ENCODE results near the gene ZNF43. TPM values are rescaled to one million over a fixed set of nuclear protein-coding genes. Genes with fewer than 3 reads are reported as not detected.
A peak's percentile ranks its signal among the peaks of the same experiment; 100 is the strongest.
"Not testable (repeated sequence)": the region's sequence is repeated elsewhere in the genome, so short reads cannot be mapped to it uniquely, and the experiment has no call there.

The ZNF43 gene
- total RNA-seq = 54.2 to 57.3 TPM (median 55.8 TPM) in 3 replicates

DNA sequence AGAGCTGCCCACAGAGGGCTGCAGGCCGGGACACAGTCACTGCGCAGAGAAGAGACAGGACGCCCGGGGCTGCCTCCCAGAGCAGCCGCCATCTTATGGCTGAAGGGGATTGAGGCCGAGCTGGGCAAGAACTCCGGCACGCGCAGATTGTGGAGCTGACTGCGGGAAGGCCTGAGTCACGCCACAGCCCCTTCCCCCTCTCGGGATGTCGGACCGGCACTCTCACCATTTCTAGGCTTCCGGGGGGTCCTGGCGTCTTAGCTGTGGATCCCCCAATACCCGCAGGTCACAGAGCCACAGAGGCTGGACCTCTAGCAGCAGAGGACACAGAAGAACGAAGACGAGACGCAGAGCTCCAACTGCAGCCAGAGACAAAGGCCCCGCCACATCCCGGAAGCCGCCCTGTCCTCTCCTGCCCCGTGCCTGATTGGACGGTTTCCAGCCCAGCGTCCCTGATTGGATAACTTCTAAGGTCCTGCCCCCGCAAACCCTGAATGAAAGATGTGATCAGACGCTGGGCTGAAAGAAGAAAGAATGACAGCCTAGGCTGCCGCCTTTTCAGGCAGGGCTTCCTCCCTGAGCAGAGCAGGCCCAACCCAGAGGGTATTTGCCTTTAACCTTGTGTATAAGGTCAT lies at the start of gene ZNF43:
TSS of gene ZNF43 (minus strand) at position 373 of the 635 bp plus-strand sequence. CDS start at position 229, 144 bp downstream.
- H3K4me3 Mint-ChIP-seq = peak within 1 kb of the TSS; percentile 99
- peak; percentile 82 to 91 for DNase-seq (ENCODE audit: low spot score in 2 of 2, unreplicated experiment in 2 of 2)
- TF ChIP-seq, protein P1, sequence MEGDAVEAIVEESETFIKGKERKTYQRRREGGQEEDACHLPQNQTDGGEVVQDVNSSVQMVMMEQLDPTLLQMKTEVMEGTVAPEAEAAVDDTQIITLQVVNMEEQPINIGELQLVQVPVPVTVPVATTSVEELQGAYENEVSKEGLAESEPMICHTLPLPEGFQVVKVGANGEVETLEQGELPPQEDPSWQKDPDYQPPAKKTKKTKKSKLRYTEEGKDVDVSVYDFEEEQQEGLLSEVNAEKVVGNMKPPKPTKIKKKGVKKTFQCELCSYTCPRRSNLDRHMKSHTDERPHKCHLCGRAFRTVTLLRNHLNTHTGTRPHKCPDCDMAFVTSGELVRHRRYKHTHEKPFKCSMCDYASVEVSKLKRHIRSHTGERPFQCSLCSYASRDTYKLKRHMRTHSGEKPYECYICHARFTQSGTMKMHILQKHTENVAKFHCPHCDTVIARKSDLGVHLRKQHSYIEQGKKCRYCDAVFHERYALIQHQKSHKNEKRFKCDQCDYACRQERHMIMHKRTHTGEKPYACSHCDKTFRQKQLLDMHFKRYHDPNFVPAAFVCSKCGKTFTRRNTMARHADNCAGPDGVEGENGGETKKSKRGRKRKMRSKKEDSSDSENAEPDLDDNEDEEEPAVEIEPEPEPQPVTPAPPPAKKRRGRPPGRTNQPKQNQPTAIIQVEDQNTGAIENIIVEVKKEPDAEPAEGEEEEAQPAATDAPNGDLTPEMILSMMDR (IDR thresholded peaks at IDR 0.05; ENCODE audit: unreplicated experiment) = no peak
- H3K4me1 Mint-ChIP-seq = peaks cover 7% of the 10 kb centered on the region
- H3K9me3 Mint-ChIP-seq = peaks cover 9% of the 10 kb centered on the region
- peak within 1 kb of the TSS; percentile 100 for H3K27ac Mint-ChIP-seq
- H3K27me3 Mint-ChIP-seq (ENCODE audit: low read depth) = no peaks in the 10 kb centered on the region
- H3K36me3 Mint-ChIP-seq = peaks cover 40% of the 10 kb centered on the region

DNA sequence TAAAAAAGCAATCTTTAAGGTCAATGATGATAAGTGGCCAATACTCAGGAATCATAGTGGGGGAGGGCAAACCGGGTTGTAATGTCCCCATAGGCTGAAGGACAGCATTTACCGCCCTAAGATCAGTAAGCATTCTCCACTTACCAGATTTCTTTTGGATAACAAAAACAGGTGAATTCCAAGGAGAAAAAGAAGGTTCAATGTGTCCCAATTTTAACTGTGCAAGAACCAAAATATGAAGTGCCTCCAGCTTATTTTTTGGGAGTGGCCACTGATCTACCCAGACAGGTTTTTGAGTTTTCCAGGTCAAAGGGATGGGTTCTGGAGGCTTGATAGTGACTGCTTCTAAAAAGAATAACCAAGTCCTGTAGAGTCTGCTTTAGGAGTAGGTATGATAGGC lies 49.5 kb upstream of the ZNF43 start:
- not testable (repeated sequence) for DNase-seq (ENCODE audit: low spot score in 2 of 2, unreplicated experiment in 2 of 2); H3K4me1 Mint-ChIP-seq; H3K27me3 Mint-ChIP-seq (ENCODE audit: low read depth); H3K4me3 Mint-ChIP-seq; H3K36me3 Mint-ChIP-seq; H3K27ac Mint-ChIP-seq
- peaks cover 68% of the 10 kb centered on the region for H3K9me3 Mint-ChIP-seq

DNA sequence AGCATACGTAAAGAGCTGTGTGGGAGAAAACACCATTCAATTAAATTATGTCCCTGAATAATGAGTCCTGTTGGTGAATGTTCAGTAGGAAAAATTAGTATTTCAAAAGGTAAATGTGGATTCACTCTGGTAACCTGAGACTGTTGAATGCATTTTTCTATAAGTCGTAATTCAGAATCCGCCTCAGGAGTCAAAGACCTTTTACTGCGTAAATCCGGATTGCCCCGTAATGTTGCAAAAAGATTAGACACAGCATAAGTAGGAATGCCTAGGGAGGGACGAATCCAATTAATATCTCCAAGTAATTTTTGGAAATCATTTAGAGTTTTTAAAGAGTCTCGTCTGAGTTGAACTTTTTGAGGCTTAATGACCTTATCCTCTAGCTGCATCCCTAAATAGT lies 48.8 kb upstream of the ZNF43 start:
- H3K4me3 Mint-ChIP-seq; DNase-seq (ENCODE audit: low spot score in 2 of 2, unreplicated experiment in 2 of 2); H3K27ac Mint-ChIP-seq; H3K27me3 Mint-ChIP-seq (ENCODE audit: low read depth); H3K4me1 Mint-ChIP-seq; H3K36me3 Mint-ChIP-seq: not testable (repeated sequence)
- H3K9me3 Mint-ChIP-seq = peaks cover 72% of the 10 kb centered on the region

DNA sequence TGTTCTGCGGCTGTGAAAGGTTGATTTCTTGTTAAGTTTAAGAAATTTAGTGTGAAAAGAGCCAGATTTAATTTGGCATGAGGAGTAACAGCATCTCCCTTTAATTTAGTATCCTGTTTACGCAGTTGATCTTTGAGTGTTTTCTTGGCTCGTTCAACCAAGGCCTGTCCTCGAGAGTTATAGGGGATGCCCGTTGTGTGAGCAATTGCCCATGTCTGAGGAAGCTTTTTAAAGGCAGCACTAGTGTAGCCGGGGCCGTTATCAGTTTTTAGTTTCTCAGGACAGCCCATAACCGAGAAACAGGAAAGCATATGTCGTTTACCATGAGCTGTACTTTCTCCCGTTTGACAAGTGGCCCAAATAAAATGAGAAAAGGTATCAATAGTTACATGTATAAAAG lies 47.5 kb upstream of the ZNF43 start:
- no peak for DNase-seq (ENCODE audit: low spot score in 2 of 2, unreplicated experiment in 2 of 2)
- TF ChIP-seq, protein P1 (IDR thresholded peaks at IDR 0.05; ENCODE audit: unreplicated experiment) = no peak
- Mint-ChIP-seq H3K27ac (no peak overlapping the region), H3K9me3 (peaks cover 73% of the 10 kb centered on the region), H3K27me3 (ENCODE audit: low read depth) (no peaks in the 10 kb centered on the region), H3K4me3 (no peak overlapping the region), H3K4me1 (no peaks in the 10 kb centered on the region), H3K36me3 (no peaks in the 10 kb centered on the region)

DNA sequence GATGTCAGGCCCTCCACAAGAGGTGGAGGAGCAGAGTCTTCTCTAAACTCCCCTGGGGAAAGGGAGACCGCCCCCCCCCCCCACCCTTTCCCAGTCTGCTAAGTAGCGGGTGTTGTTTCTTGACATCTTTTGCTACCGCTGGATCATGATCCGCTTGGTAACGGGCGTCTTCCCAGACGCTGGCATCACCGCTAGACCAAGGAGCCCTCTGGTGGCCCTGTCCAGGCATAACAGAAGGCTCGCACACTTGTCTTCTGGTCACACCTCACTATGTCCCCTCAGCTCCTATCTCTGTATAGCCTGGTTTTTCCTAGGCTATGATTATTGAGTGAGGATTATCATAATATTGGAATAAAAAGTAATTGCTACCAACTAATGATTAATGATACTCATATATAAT lies 44.8 kb upstream of the ZNF43 start:
- not testable (repeated sequence) for H3K4me1 Mint-ChIP-seq; H3K4me3 Mint-ChIP-seq; H3K27ac Mint-ChIP-seq; DNase-seq (ENCODE audit: low spot score in 2 of 2, unreplicated experiment in 2 of 2); H3K36me3 Mint-ChIP-seq; H3K27me3 Mint-ChIP-seq (ENCODE audit: low read depth)
- peaks cover 80% of the 10 kb centered on the region for H3K9me3 Mint-ChIP-seq

DNA sequence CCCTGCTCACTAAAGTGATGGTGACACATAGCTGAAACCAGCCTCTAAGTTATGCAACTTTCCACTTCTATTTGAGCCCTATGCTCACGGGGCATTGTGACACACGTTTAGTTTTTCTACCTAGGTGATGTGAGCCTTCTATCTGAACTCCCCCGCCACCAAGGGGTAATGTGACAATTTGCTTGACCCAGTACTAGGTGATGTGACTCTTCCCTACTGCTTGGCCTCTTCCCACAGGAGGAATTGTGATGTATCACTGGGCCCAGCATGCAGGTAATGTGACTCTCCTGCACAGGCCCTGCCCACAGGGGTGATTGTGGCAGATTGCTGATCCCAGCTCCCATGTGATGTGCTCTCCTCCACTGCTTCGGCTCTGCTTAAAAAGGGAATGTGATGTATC lies 42.7 kb upstream of the ZNF43 start:
- no peaks in the 10 kb centered on the region for H3K36me3 Mint-ChIP-seq
- H3K9me3 Mint-ChIP-seq = peaks cover 77% of the 10 kb centered on the region
- TF ChIP-seq, protein P1 (IDR thresholded peaks at IDR 0.05; ENCODE audit: unreplicated experiment) = no peak
- DNase-seq (ENCODE audit: low spot score in 2 of 2, unreplicated experiment in 2 of 2) = no peak
- H3K27me3 Mint-ChIP-seq (ENCODE audit: low read depth) = no peaks in the 10 kb centered on the region
- no peaks in the 10 kb centered on the region for H3K4me1 Mint-ChIP-seq
- no peak overlapping the region for H3K27ac Mint-ChIP-seq
- H3K4me3 Mint-ChIP-seq = no peak overlapping the region

DNA sequence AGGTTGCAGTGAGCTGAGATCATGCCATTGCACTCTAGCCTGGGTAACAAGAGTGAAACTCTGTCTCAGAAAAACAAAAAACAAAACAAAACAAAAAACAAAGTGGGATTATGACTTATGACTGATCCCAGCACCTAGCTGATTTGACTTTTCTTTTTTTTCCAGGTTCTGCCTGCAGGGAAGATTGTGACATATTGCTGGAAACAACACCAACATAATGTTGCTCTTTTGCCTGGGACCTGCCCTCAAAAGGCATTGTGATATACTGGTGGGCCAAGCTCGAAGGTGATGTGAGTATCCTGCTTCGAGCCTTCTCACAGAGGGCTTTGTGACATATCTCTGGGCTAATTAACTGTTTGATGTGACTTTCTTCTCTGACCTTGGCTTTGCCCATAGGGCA lies 42.0 kb upstream of the ZNF43 start:
- no peak overlapping the region for H3K4me3 Mint-ChIP-seq
- TF ChIP-seq, protein P1 (IDR thresholded peaks at IDR 0.05; ENCODE audit: unreplicated experiment) = no peak
- no peaks in the 10 kb centered on the region for H3K4me1 Mint-ChIP-seq
- no peak for DNase-seq (ENCODE audit: low spot score in 2 of 2, unreplicated experiment in 2 of 2)
- H3K9me3 Mint-ChIP-seq = peaks cover 70% of the 10 kb centered on the region
- H3K36me3 Mint-ChIP-seq = no peaks in the 10 kb centered on the region
- H3K27me3 Mint-ChIP-seq (ENCODE audit: low read depth) = no peaks in the 10 kb centered on the region
- no peak overlapping the region for H3K27ac Mint-ChIP-seq

DNA sequence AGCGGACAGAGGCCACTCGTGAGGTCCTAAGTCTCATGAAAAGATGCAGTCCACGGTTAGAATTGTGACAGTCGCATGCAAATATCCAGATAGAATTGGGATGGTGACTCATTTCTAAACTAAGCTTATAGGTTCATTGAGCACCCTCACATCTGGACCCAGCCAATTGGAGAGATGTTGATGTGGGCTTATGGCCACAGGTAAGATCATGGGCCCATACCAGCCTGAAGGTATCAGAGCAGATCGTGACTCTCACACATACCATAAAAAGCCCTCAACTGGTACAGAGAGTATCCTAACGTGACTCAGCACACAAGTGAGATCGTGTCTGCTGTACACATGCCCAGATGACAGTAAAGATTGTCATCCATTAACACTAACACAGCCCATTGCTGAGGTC lies 40.6 kb upstream of the ZNF43 start:
- H3K4me3 Mint-ChIP-seq; H3K36me3 Mint-ChIP-seq; DNase-seq (ENCODE audit: low spot score in 2 of 2, unreplicated experiment in 2 of 2); H3K27me3 Mint-ChIP-seq (ENCODE audit: low read depth); H3K4me1 Mint-ChIP-seq; H3K27ac Mint-ChIP-seq: not testable (repeated sequence)
- H3K9me3 Mint-ChIP-seq = peaks cover 69% of the 10 kb centered on the region
